Measurements from ENCODE around the gene GAS7.

- TF ChIP-seq PKNOX1 (IDR thresholded peaks at IDR 0.05) (no peak), BHLHE40 (IDR thresholded peaks at IDR 0.05; ENCODE audit: borderline replicate concordance) (no peak), HDGF (IDR thresholded peaks at IDR 0.05; ENCODE audit: borderline replicate concordance) (no peak), TARDBP (IDR thresholded peaks at IDR 0.05) (no peak), SP1 (IDR thresholded peaks at IDR 0.05) (no peak), NFRKB (IDR thresholded peaks at IDR 0.05) (no peak), L3MBTL2 (conservative IDR thresholded peaks at IDR 0.05) (no peak), ZNF384 (IDR thresholded peaks at IDR 0.05) (no peak), ELF4 (IDR thresholded peaks at IDR 0.05) (no peak), SUZ12 (IDR thresholded peaks at IDR 0.05) (no peak), ARNT (IDR thresholded peaks at IDR 0.05) (no peak), CTBP1 (IDR thresholded peaks at IDR 0.05; ENCODE audit: borderline replicate concordance) (no peak), FOXK2 (IDR thresholded peaks at IDR 0.05) (no peak), FOXM1 (IDR thresholded peaks at IDR 0.05; ENCODE audit: borderline replicate concordance) (no peak)
Measured at GRCh38 chr17:10058921-10059683, 139.3 kb downstream of the GAS7 start.
